Fibroblast of villous mesenchyme (primary cell): Measurements from ENCODE around the gene ELOF1. TPM values are rescaled to one million over a fixed set of nuclear protein-coding genes. Genes with fewer than 3 reads are reported as not detected.
"Not testable (repeated sequence)": the region's sequence is repeated elsewhere in the genome, so short reads cannot be mapped to it uniquely, and the experiment has no call there.

ENCODE experiments used
- DNase-seq: peaks from one replicate; pipeline ENCODE4 v3.0.0-alpha.2; 2010; ENCODE audit warnings: low read depth
- H3K4me3 ChIP-seq: 2 replicates; pipeline ENCODE4 v1.5.1; 2011; ENCODE audit warnings: low read depth, mild to moderate bottlenecking, low read length
- CTCF ChIP-seq: IDR thresholded peaks from 2 replicates; pipeline ENCODE4 v1.5.1; 2012; ENCODE audit warnings: low read depth, mild to moderate bottlenecking, low read length; ENCODE audit not compliant: insufficient read depth
- total RNA-seq: library from RNA; depleted of rRNA; stranded (reverse); fragments of >200 nt; gene quantifications from 2 replicates; pipeline ENCODE4 v1.2.3, GENCODE V29; 2012

Gene ELOF1
- total RNA-seq, 1 donor: 31.1 TPM

GRCh38 chr19:11566164-11566563 lies 7.1 kb upstream of the ELOF1 start:
- no peak overlapping the region for H3K4me3 ChIP-seq
- DNase-seq: no peak
- TF ChIP-seq CTCF: no peak

- DNase-seq, H3K4me3 ChIP-seq: not testable (repeated sequence)
These were observed 6.6 kb upstream of the ELOF1 start for GRCh38 chr19:11565649-11565980.

GRCh38 chr19:11564082-11564807 lies 5.2 kb upstream of the ELOF1 start:
- H3K4me3 ChIP-seq, DNase-seq: not testable (repeated sequence)

- H3K4me3 ChIP-seq: no peak overlapping the region
- DNase-seq: no peak
- TF ChIP-seq CTCF: no peak
These were observed 4.5 kb upstream of the ELOF1 start for GRCh38 chr19:11563532-11563931.

- peak; percentile 71 for TF ChIP-seq CTCF
- H3K4me3 ChIP-seq: no peak overlapping the region
- DNase-seq: peak; percentile 76
These were observed 1.5 kb upstream of the ELOF1 start for GRCh38 chr19:11560404-11561051.

GRCh38 chr19:11556634-11557420 lies 2.2 kb downstream of the ELOF1 start:
- no peak overlapping the region for H3K4me3 ChIP-seq
- TF ChIP-seq CTCF: no peak
- DNase-seq: no peak

- no peak for TF ChIP-seq CTCF
- no peak for DNase-seq
- H3K4me3 ChIP-seq: no peak overlapping the region
These were observed 3.8 kb downstream of the ELOF1 start for GRCh38 chr19:11555246-11555645.
